Transverse colon (tissue), 4 donors: Measurements from ENCODE around the gene TP53BP2. TPM values are rescaled to one million over a fixed set of nuclear protein-coding genes. Genes with fewer than 3 reads are reported as not detected.
A peak's percentile ranks its signal among the peaks of the same experiment; 100 is the strongest.
"Not testable (repeated sequence)": the region's sequence is repeated elsewhere in the genome, so short reads cannot be mapped to it uniquely, and the experiment has no call there.

Experiments used
- DNase-seq: peaks from one replicate; pipeline ENCODE4 v3.0.0-alpha.2; 2019
- H3K27ac ChIP-seq, 4 donors: fragments of 200-600 bp; sonication (generic); 2 replicates each; pipeline ENCODE4 v1.5.1; 2016 to 2018; ENCODE audit warnings: inconsistent platforms in 4 of 4
- H3K27me3 ChIP-seq: fragments of 200-600 bp; sonication (generic); 2 replicates; pipeline ENCODE4 v1.5.1; 2017; ENCODE audit warnings: inconsistent platforms
- H3K36me3 ChIP-seq, 4 donors: fragments of 200-600 bp; sonication (generic); 2 replicates each; pipeline ENCODE4 v1.5.1; 2017 to 2019; ENCODE audit warnings: inconsistent platforms in 4 of 4
- H3K4me1 ChIP-seq, 4 donors: fragments of 200-600 bp; sonication (generic); 2 replicates each; pipeline ENCODE4 v1.5.1; 2017 to 2020; ENCODE audit warnings: inconsistent platforms in 4 of 4
- H3K4me3 ChIP-seq, 4 donors: fragments of 200-600 bp; sonication (generic); 1 replicate in 1 of 4; 2 replicates in 3 of 4; pipeline versions ENCODE4 v1.5.1 to v1.6.1; 2017 to 2019; ENCODE audit warnings: inconsistent platforms in 4 of 4
- H3K9me3 ChIP-seq, 2 donors: fragments of 200-600 bp; sonication (generic); 2 replicates each; pipeline ENCODE4 v1.5.1; 2017 to 2019; ENCODE audit warnings: inconsistent platforms in 2 of 2
- EP300 ChIP-seq: sonication (generic); formaldehyde crosslinking; IDR thresholded peaks from one replicate; pipeline ENCODE4 v1.6.1; 2017; ENCODE audit warnings: antibody characterized with exemption, low read depth
- POLR2A ChIP-seq: fragments of 450-650 bp; IDR thresholded peaks from one replicate; pipeline ENCODE4 v1.6.1; 2016; ENCODE audit warnings: antibody characterized with exemption, mild to moderate bottlenecking, moderate library complexity
- POLR2AphosphoS5 ChIP-seq, 3 donors: sonication (generic); formaldehyde crosslinking; IDR thresholded peaks; one replicate each; pipeline ENCODE4 v1.6.1; 2016; ENCODE audit warnings: antibody characterized with exemption in 3 of 3
- WGBS, 2 donors: methylation state at CpG; one replicate each; pipeline ENCODE4 v1.1.5; 2018; ENCODE audit warnings: low coverage in 1 of 2; 5-methylcytosine and 5-hydroxymethylcytosine counted together
- in situ Hi-C, 4 donors: fragments of 200-750 bp; cut with MboI; loops; one replicate each; pipeline versions ENCODE4 v1.15.0 to v1.15.1; 2017; ENCODE audit warnings: low sequenced_read_pairs in 3 of 4, low pct_ligation_motif_present in 1 of 4, low pct_unique_long_range_greater_than_20kb in 1 of 4
- intact Hi-C: fragments of 100-400 bp; cut with DNase I; formaldehyde crosslinking; loops from one replicate; pipeline ENCODE4 v1.15.1; 2023; ENCODE audit warnings: low total_unique reads
- total RNA-seq, 4 donors: library from RNA; depleted of rRNA; stranded (reverse); fragments of >200 nt; gene quantifications; one replicate each; pipeline ENCODE4 v1.1.0, GENCODE V29; 2016
- TF ChIP-seq, protein P1 (sequence below), 5 experiments: fragments of 200-600 bp in 3 of 5; fragments of 450-650 bp in 2 of 5; sonication (generic) in 3 of 5; IDR thresholded peaks; 1 replicate in 2 of 5; 2 replicates in 3 of 5; pipeline ENCODE4 v1.5.1; 2016 to 2017; ENCODE audit warnings: antibody characterized with exemption in 5 of 5, inconsistent platforms in 3 of 5, mild to moderate bottlenecking in 2 of 5, moderate library complexity in 1 of 5

TP53BP2 gene
- total RNA-seq, 4 donors from 2014 or later: 11.9 to 82.7 (median 31.2) TPM

DNA sequence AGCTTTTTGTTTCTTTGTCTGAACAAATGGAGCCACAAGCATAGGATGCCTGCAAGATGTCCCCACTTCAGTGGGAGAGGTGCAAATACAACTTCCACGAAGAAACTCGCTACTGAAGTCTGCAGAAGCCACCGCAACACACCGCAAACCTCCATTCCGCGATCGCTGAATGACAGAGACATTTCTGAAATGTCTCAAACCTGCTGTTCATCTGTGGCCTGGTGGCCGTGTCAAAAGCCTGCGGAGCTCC, 1.0 kb downstream of the TP53BP2 start:
- Histone ChIP-seq H3K4me1 (peaks cover 5 to 48% (median 23%) of the 10 kb centered on the region in 4 donors), H3K27me3 (no peaks in the 10 kb centered on the region), H3K36me3 (no peaks in the 10 kb centered on the region), H3K27ac (peak overlapping the region; percentile 94 to 99 (median 98)), H3K9me3 (no peaks in the 10 kb centered on the region), H3K4me3 (peak overlapping the region; percentile 67 to 95 (median 91))
- in situ Hi-C loops (no loop called here), intact Hi-C loops (no loop called here)
- 0 to 1% methylated on average over 7 to 9 of the region's 9 CpGs for WGBS, 2 donors
- DNase-seq: peak; percentile 28
- TF ChIP-seq POLR2A (no peak), POLR2AphosphoS5 (IDR thresholded peaks at IDR 0.05) (no peak), EP300 (no peak)
- TF ChIP-seq, protein P1, sequence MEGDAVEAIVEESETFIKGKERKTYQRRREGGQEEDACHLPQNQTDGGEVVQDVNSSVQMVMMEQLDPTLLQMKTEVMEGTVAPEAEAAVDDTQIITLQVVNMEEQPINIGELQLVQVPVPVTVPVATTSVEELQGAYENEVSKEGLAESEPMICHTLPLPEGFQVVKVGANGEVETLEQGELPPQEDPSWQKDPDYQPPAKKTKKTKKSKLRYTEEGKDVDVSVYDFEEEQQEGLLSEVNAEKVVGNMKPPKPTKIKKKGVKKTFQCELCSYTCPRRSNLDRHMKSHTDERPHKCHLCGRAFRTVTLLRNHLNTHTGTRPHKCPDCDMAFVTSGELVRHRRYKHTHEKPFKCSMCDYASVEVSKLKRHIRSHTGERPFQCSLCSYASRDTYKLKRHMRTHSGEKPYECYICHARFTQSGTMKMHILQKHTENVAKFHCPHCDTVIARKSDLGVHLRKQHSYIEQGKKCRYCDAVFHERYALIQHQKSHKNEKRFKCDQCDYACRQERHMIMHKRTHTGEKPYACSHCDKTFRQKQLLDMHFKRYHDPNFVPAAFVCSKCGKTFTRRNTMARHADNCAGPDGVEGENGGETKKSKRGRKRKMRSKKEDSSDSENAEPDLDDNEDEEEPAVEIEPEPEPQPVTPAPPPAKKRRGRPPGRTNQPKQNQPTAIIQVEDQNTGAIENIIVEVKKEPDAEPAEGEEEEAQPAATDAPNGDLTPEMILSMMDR (IDR thresholded peaks at IDR 0.05): no peak

DNA sequence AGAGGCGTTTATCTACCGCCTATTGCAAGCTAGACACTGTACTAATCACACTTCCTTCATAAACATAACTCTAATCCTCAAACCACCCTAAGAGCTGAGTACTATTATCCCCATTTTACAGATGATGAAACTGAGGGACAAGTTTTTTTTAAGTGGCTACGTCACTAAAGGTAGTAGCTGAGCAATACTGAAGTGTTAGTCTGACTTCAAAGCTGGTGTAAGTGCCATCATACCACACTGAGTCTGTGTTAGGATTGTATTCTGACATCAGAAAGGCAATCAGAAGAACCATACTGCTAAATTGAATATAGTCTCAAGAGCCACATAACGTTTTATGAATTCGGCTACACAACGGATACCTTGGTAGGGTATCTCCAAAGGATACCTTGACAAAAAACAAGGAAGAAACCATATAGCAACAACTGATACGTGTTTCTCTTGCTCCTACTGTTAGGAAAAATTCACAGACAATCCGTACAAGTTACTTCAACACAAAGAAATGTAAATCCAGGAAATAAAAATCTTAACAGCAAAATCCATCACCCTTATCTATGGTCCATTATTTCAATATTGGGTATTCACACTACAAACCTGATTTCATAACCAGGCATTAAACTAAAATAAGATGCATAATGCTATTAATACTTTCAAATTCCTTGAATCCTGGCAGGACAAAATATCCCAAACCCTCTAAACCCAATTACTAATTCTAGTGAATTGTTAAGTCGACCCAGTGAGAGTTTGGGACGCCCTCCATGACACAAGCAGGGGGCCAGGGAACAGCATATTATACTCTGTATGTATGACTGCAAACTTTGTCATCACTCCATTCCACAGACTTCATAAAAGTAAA, 1.6 kb downstream of the TP53BP2 start:
- peak overlapping the region; percentile 94 to 99 (median 98) for H3K27ac ChIP-seq
- in situ Hi-C loops: no loop called here
- H3K4me1 ChIP-seq: peaks cover 5 to 48% (median 23%) of the 10 kb centered on the region in 4 donors
- WGBS, 2 donors: 57 to 69% methylated on average over 6 to 10 of the region's 10 CpGs
- H3K36me3 ChIP-seq: no peaks in the 10 kb centered on the region
- peak overlapping the region; percentile 67 to 95 (median 91) for H3K4me3 ChIP-seq
- TF ChIP-seq POLR2AphosphoS5 (IDR thresholded peaks at IDR 0.05) (no peak), EP300 (no peak), POLR2A (no peak)
- TF ChIP-seq, protein P1 (IDR thresholded peaks at IDR 0.05): no peak
- intact Hi-C loops: no loop called here
- DNase-seq: no peak
- H3K9me3 ChIP-seq: no peaks in the 10 kb centered on the region
- no peaks in the 10 kb centered on the region for H3K27me3 ChIP-seq

DNA sequence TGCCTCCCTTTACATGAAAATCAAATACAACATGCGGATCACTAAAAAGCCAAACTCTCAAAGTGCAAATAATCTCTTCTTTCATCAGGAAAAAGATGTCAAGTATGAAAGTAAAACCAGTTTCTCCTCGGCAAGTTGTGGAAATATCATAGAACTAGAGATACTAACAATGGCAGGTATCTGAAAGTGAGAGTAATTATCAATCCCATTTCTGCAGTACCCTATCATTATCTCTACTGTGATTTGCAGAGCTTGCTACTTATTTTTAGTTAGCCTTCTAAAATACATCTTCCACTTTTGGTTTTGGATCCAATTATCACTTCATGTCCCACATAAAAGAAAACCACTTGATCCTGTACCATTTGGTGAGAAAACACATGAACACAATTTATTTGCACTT, 3.0 kb downstream of the TP53BP2 start:
- Histone ChIP-seq H3K4me1 (peaks cover 5 to 53% (median 23%) of the 10 kb centered on the region in 4 donors), H3K27ac (no peak overlapping the region), H3K36me3 (no peaks in the 10 kb centered on the region), H3K27me3 (no peaks in the 10 kb centered on the region), H3K4me3 (no peak overlapping the region), H3K9me3 (no peaks in the 10 kb centered on the region)
- TF ChIP-seq EP300 (no peak), POLR2AphosphoS5 (IDR thresholded peaks at IDR 0.05) (no peak), POLR2A (no peak)
- TF ChIP-seq, protein P1 (IDR thresholded peaks at IDR 0.05): no peak
- intact Hi-C loops: no loop called here
- in situ Hi-C loops: no loop called here
- 65 to 67% methylated on average over 2 of the region's 2 CpGs for WGBS, 2 donors
- no peak for DNase-seq

DNA sequence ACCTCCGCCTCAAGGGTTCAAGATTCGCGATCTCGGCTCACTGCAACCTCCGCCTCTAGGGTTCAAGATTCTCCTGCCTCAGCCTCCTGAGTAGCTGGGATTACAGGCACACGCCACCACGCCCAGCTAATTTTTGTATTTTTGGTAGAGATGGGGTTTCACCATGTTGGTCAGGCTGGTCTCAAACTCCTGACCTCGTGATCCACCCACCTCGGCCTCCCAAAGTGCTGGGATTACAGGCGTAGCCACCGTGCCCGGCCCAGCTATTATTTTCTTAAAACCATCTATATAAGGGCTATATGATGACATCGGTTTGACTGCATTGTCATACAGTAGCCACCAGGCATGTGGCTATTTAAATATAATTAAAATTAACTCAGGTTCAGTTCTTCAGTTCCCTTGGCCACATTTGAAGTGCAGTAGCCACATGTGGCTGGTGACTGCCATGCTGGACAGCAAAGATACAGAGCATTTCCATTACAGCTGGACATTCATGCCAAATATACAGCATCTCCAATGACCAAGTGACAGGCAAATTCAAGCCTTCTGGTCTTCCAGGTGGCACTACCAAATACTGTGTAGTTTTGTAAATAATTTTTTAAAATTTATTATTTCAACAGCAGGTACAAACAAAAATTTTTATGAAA, 3.6 kb downstream of the TP53BP2 start:
- DNase-seq, H3K4me3 ChIP-seq, H3K36me3 ChIP-seq, H3K9me3 ChIP-seq, H3K27ac ChIP-seq, intact Hi-C loops, in situ Hi-C loops, H3K27me3 ChIP-seq: not testable (repeated sequence)
- peaks cover under 1 to 58% (median 28%) of the 10 kb centered on the region in 4 donors for H3K4me1 ChIP-seq
- WGBS, 2 donors: 91 to 96% methylated on average over 7 to 13 of the region's 13 CpGs
